IMR-90 (cell line): ENCODE measurements around the gene COA6. TPM values are rescaled to one million over a fixed set of nuclear protein-coding genes. Genes with fewer than 3 reads are reported as not detected.

Source experiments
- ATAC-seq: fragments of 200-7000 bp; cut with Tn5 transposase; 2 replicates; pipeline ENCODE4 v1.9.1; 2020; ENCODE audit warnings: low read depth, mild to moderate bottlenecking, moderate library complexity
- BruUV-seq: library from RNA; stranded (reverse); fragments of 400-500 nt; replicated peaks from 2 replicates; lab custom pipeline; 2021; lab: Mats Ljungman, UMichigan
- CTCF ChIA-PET: fragments of 300-600 bp; formaldehyde crosslinking; extraction: SDS; loops from one replicate; lab custom pipeline; 2021; ENCODE audit warnings: antibody characterized with exemption; lab: Yijun Ruan, JAX
- POLR2A ChIA-PET: fragments of 300-600 bp; sonication (Branson Sonifier 250); formaldehyde crosslinking; loops from one replicate; lab custom pipeline; 2022; ENCODE audit warnings: antibody characterized with exemption; ENCODE audit not compliant: unreplicated experiment; lab: Charles Lee
- DNase-seq: peaks from one replicate; pipeline ENCODE4 v3.0.0; 2013
- H2AFZ ChIP-seq: replicated peaks from 2 replicates; pipeline ENCODE3; 2013; ENCODE audit warnings: low read length, mild to moderate bottlenecking; ENCODE audit not compliant: poor library complexity
- H2AK5ac ChIP-seq: 2 replicates; pipeline ENCODE4 v1.6.1; 2013; ENCODE audit warnings: low read depth, low read length, inconsistent platforms
- H2AK9ac ChIP-seq: replicated peaks from 2 replicates; pipeline ENCODE3; 2013; ENCODE audit warnings: mild to moderate bottlenecking, low read depth, low read length, moderate library complexity; ENCODE audit not compliant: poor library complexity
- H2BK120ac ChIP-seq: 2 replicates; pipeline ENCODE4 v1.6.1; 2013; ENCODE audit warnings: low read depth, low read length, inconsistent platforms
- H2BK15ac ChIP-seq: 3 replicates; pipeline ENCODE4 v1.6.1; 2013; ENCODE audit warnings: low read depth, low read length, inconsistent platforms
- H2BK20ac ChIP-seq: 2 replicates; pipeline ENCODE4 v1.6.1; 2013; ENCODE audit warnings: low read depth, mild to moderate bottlenecking, inconsistent platforms, low read length, moderate library complexity
- H2BK5ac ChIP-seq: 2 replicates; pipeline ENCODE4 v1.6.1; 2013; ENCODE audit warnings: mild to moderate bottlenecking, low read depth, low read length, inconsistent platforms; ENCODE audit not compliant: poor library complexity, severe bottlenecking
- H3K14ac ChIP-seq: replicated peaks from 2 replicates; pipeline ENCODE4 v1.6.1; 2013; ENCODE audit warnings: low read depth, low read length, inconsistent platforms
- H3K18ac ChIP-seq: 2 replicates; pipeline ENCODE4 v1.6.1; 2013; ENCODE audit warnings: low read depth, low read length, control low read depth
- H3K23ac ChIP-seq: 2 replicates; pipeline ENCODE4 v1.6.1; 2013; ENCODE audit warnings: low read depth, low read length, inconsistent platforms
- H3K27ac ChIP-seq: 2 replicates; pipeline ENCODE4 v1.5.1; 2013; ENCODE audit warnings: mild to moderate bottlenecking, control low read depth, low read length; ENCODE audit not compliant: insufficient read depth
- H3K27me3 ChIP-seq: 2 replicates; pipeline ENCODE4 v1.6.1; 2013; ENCODE audit warnings: low read length; ENCODE audit not compliant: control insufficient read depth, insufficient read depth
- H3K36me3 ChIP-seq: 2 replicates; pipeline ENCODE4 v1.6.1; 2013; ENCODE audit warnings: low read length, mixed read lengths; ENCODE audit not compliant: control insufficient read depth, insufficient read depth
- H3K4ac ChIP-seq: 2 replicates; pipeline ENCODE4 v1.6.1; 2013; ENCODE audit warnings: low read depth, low read length, inconsistent platforms
- H3K4me1 ChIP-seq: 2 replicates; pipeline ENCODE4 v1.6.1; 2013; ENCODE audit warnings: low read length, mixed read lengths; ENCODE audit not compliant: control insufficient read depth, insufficient read depth
- H3K4me2 ChIP-seq: 2 replicates; pipeline ENCODE4 v1.6.1; 2013; ENCODE audit warnings: low read depth, mild to moderate bottlenecking, control low read depth, low read length, moderate library complexity
- H3K4me3 ChIP-seq: 2 replicates; pipeline ENCODE4 v1.5.1; 2013; ENCODE audit warnings: low read depth, mild to moderate bottlenecking, control low read depth, low read length, moderate library complexity; ENCODE audit not compliant: insufficient read depth
- H3K56ac ChIP-seq: 2 replicates; pipeline ENCODE4 v1.6.1; 2013; ENCODE audit warnings: low read length, inconsistent platforms; ENCODE audit not compliant: insufficient read depth; ENCODE audit errors: extremely low read depth
- H3K79me1 ChIP-seq, 2 experiments: 2 replicates each; pipeline ENCODE4 v1.6.1; 2013; ENCODE audit warnings: low read length in 2 of 2, inconsistent platforms in 1 of 2, low read depth in 1 of 2
- H3K9ac ChIP-seq: 2 replicates; pipeline ENCODE4 v1.6.1; 2013; ENCODE audit warnings: low read depth, low read length, control low read depth
- H3K9me1 ChIP-seq: 2 replicates; pipeline ENCODE4 v1.6.1; 2013; ENCODE audit warnings: low read length, inconsistent platforms; ENCODE audit not compliant: insufficient read depth
- H3K9me3 ChIP-seq: 2 replicates; pipeline ENCODE4 v1.6.1; 2013; ENCODE audit warnings: low read length; ENCODE audit not compliant: control insufficient read depth, insufficient read depth
- H4K20me1 ChIP-seq: 2 replicates; pipeline ENCODE4 v1.6.1; 2013; ENCODE audit warnings: low read length, inconsistent platforms; ENCODE audit not compliant: insufficient read depth
- H4K5ac ChIP-seq: 2 replicates; pipeline ENCODE4 v1.6.1; 2013; ENCODE audit warnings: mild to moderate bottlenecking, low read depth, low read length, control low read depth
- H4K8ac ChIP-seq, 2 experiments: 2 replicates each; pipeline ENCODE4 v1.6.1; 2013; ENCODE audit warnings: low read depth in 2 of 2, low read length in 2 of 2, control low read depth in 1 of 2, inconsistent platforms in 1 of 2
- H4K91ac ChIP-seq: 2 replicates; pipeline ENCODE4 v1.6.1; 2013; ENCODE audit warnings: low read depth, low read length, inconsistent platforms; ENCODE audit not compliant: insufficient read depth
- CEBPB ChIP-seq: IDR thresholded peaks from 2 replicates; pipeline ENCODE4 v1.6.1; 2012; ENCODE audit warnings: low read depth, low read length, improper control_type of control experiment
- CHD1 ChIP-seq: IDR thresholded peaks from 2 replicates; pipeline ENCODE4 v1.6.1; 2012; ENCODE audit warnings: low read depth, low read length, improper control_type of control experiment
- CTCF ChIP-seq: conservative IDR thresholded peaks from 2 replicates; pipeline ENCODE4 v1.5.1; 2012; ENCODE audit warnings: mild to moderate bottlenecking, low read depth, low read length, improper control_type of control experiment
- FOS ChIP-seq: fragments of 150-350 bp; IDR thresholded peaks from 2 replicates; pipeline ENCODE4 v1.6.1; 2016; ENCODE audit warnings: low read depth, low read length
- MAFK ChIP-seq: IDR thresholded peaks from 2 replicates; pipeline ENCODE4 v1.6.1; 2012; ENCODE audit warnings: low read depth, low read length, improper control_type of control experiment
- MAZ ChIP-seq: IDR thresholded peaks from 2 replicates; pipeline ENCODE4 v1.6.1; 2012; ENCODE audit warnings: low read depth, mild to moderate bottlenecking, low read length, improper control_type of control experiment, moderate library complexity, borderline replicate concordance
- NFE2L2 ChIP-seq: fragments of 150-350 bp; IDR thresholded peaks from 2 replicates; pipeline ENCODE4 v1.6.1; 2016; ENCODE audit warnings: low read depth, mild to moderate bottlenecking, low read length
- POLR2A ChIP-seq: IDR thresholded peaks from 2 replicates; pipeline ENCODE4 v1.6.1; 2012; ENCODE audit warnings: mild to moderate bottlenecking, low read depth, low read length
- RAD21 ChIP-seq: IDR thresholded peaks from 2 replicates; pipeline ENCODE4 v1.6.1; 2012; ENCODE audit warnings: low read length, improper control_type of control experiment
- RCOR1 ChIP-seq: IDR thresholded peaks from 2 replicates; pipeline ENCODE4 v1.6.1; 2012; ENCODE audit warnings: mild to moderate bottlenecking, low read length, improper control_type of control experiment; ENCODE audit not compliant: insufficient replicate concordance
- RFX5 ChIP-seq: IDR thresholded peaks from 2 replicates; pipeline ENCODE4 v1.8.0; 2012; ENCODE audit warnings: low read depth, mild to moderate bottlenecking, low read length, moderate library complexity
- SMC3 ChIP-seq: fragments of 150-350 bp; IDR thresholded peaks from 2 replicates; pipeline ENCODE4 v1.6.1; 2016; ENCODE audit warnings: low read depth, mild to moderate bottlenecking, antibody characterized with exemption, low read length, moderate library complexity
- WGBS, 2 experiments: methylation state at CpG; one replicate each; pipeline versions ENCODE4 v1.1.5 to v1.1.7; 2013; ENCODE audit warnings: missing lambda C conversion rate in 2 of 2; ENCODE audit not compliant: insufficient read length in 1 of 2; ENCODE audit errors: extremely low coverage in 2 of 2; 5-methylcytosine and 5-hydroxymethylcytosine counted together
- dilution Hi-C: fragments of 300-500 bp; cut with HindIII; formaldehyde crosslinking; loops from one replicate; pipeline ENCODE4 v1.14.3; 2018; ENCODE audit warnings: low sequenced_read_pairs; ENCODE audit not compliant: unreplicated experiment
- in situ Hi-C: fragments of 300-500 bp; cut with MboI; formaldehyde crosslinking; loops from 3 replicates; pipeline ENCODE4 v1.14.3; 2019; ENCODE audit warnings: low sequenced_read_pairs, inconsistent platforms, mixed read lengths
- intact Hi-C: fragments of 100-400 bp; cut with micrococcal nuclease; formaldehyde crosslinking; loops from 2 replicates; pipeline ENCODE4 v1.10.0; 2022
- polyA plus RNA-seq, 3 experiments: library from polyadenylated mRNA; depleted of rRNA; stranded (reverse); fragments of >200 nt; gene quantifications; 2 replicates each; pipeline ENCODE4 v1.2.3, GENCODE V29; 2012; ENCODE audit warnings: low replicate concordance in 1 of 3
- total RNA-seq: library from RNA; depleted of rRNA; stranded (reverse); fragments of >200 nt; gene quantifications from 2 replicates; pipeline ENCODE4 v1.2.3, GENCODE V29; 2012

COA6 gene
- total and polyA plus RNA-seq, 2 of the 4 experiments (the other 2 are of a cell fraction) = 6.8 to 14.3 TPM

DNA sequence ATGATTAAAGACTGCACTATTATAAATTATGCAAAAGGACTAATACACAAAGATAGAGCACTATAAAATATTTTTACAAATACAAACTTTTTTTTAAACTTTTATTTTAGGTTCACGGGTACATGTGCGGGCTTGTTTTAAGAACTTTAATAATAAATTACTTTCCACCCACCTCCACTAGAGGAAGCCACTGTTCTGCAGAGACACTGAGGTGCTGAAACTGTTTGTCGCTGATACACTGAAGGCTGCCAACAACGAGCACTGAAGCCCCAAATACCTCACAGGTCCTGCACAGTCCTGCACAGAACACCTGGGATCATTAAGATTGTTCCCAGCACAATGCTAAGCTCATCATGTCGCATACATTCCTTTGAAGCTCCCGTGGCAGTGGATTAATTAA is 19.9 kb downstream of the COA6 start:
- no peak for DNase-seq
- H3K36me3 ChIP-seq = peaks cover 7% of the 10 kb centered on the region
- CTCF ChIA-PET = no interaction called here

More for the DNA sequence above, 19.9 kb downstream of the COA6 start:
- H4K91ac ChIP-seq = no peak overlapping the region
- intact Hi-C loops = no loop called here
- no peaks in the 10 kb centered on the region for H4K20me1 ChIP-seq
- no peaks in the 10 kb centered on the region for H3K9me3 ChIP-seq
- H3K9me1 ChIP-seq = no peaks in the 10 kb centered on the region; the same call in 1 of the 2 replicates
- no peak overlapping the region for H2AK9ac ChIP-seq
- H3K23ac ChIP-seq = no peak overlapping the region
- H2BK5ac ChIP-seq = no peak overlapping the region
- no peak overlapping the region for H3K56ac ChIP-seq
- dilution Hi-C loops = no loop called here
- H4K8ac ChIP-seq = no peak overlapping the region
- H3K4me2 ChIP-seq = no peak overlapping the region
- H2BK20ac ChIP-seq = no peak overlapping the region
- no peak for ATAC-seq
- no peaks in the 10 kb centered on the region for H3K79me1 ChIP-seq
- no peak overlapping the region for H3K27ac ChIP-seq
- in situ Hi-C loops = no loop called here
- H3K4me3 ChIP-seq = no peak overlapping the region
- no CpG with 5 or more reads among the region's 6 CpGs for WGBS, 2 experiments
- POLR2A ChIA-PET = interaction anchor here (0.7 kb wide), 1 partner anchor 10 kb away, joined by 3 read pairs; no protein-coding TSS in a partner anchor
- H3K14ac ChIP-seq = no peak overlapping the region
- no peak overlapping the region for H2BK120ac ChIP-seq
- H3K4me1 ChIP-seq = no peaks in the 10 kb centered on the region
- H3K27me3 ChIP-seq = no peaks in the 10 kb centered on the region
- no peak overlapping the region for H3K9ac ChIP-seq
- H3K4ac ChIP-seq = no peak overlapping the region
- no peak overlapping the region for H3K18ac ChIP-seq
- H2BK15ac ChIP-seq = no peak overlapping the region
- TF ChIP-seq SMC3 (no peak), POLR2A (no peak), RCOR1 (no peak), CHD1 (no peak), FOS (no peak), CTCF (no peak), NFE2L2 (no peak), CEBPB (no peak), MAZ (no peak), RAD21 (no peak), MAFK (no peak), RFX5 (no peak)
- H2AK5ac ChIP-seq = no peak overlapping the region
- BruUV-seq = no TSS peak
- no peak overlapping the region for H2AFZ ChIP-seq
- H4K5ac ChIP-seq = no peak overlapping the region
